ENCODE data around the gene MCRS1. TPM values are rescaled to one million over a fixed set of nuclear protein-coding genes. Genes with fewer than 3 reads are reported as not detected.
A peak's percentile ranks its signal among the peaks of the same experiment; 100 is the strongest.

MCRS1 gene
- total RNA-seq, 1 experiment from 2014 or later: 103 TPM

DNA sequence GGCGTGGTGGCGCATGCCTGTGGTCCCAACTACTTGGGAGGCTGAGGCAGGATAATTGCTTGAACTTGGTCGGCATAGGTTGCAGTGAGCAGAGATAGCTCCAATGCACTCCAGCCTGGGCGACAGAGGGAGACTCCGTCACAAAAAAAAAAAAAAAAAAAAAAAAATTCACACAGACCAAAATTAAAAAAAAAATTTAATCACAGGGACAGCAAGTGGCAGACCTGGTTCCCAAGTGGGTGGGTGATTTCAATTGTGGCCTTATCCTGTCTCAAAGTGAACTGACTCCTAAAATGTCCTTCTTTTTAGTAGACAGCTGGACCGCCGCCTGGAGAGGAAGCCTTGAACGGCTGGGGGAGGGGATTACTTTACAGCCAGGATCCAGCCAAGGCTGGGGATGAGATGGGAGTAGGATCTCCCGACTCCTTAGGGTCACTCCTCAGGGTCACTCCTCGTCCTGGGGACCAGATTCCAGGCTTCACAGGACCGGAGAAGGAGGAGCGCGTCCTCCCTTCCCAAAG, 30.7 kb downstream of the MCRS1 start:
- Mint-ChIP-seq H3K4me1 (peaks cover 9 to 27% of the 10 kb centered on the region in 2 experiments), H3K4me3 (peak overlapping the region; percentile 59 to 81), H3K9me3 (no peaks in the 10 kb centered on the region; a peak in 1 of 5 replicates), H3K36me3 (ENCODE audit: insufficient read depth in 1 of 3, low read depth in 3 of 3) (no peaks in the 10 kb centered on the region), H3K27me3 (ENCODE audit: low read depth) (peaks cover 84% of the 10 kb centered on the region), H3K27ac (no peak overlapping the region)
- no peak overlapping the region for H2AK5ac ChIP-seq (ENCODE audit: insufficient read length, low read length)
- H3T11ph ChIP-seq (ENCODE audit: low read length): no peak overlapping the region
- no peak overlapping the region for H2BK5ac ChIP-seq (ENCODE audit: insufficient read length, low read length)
- H3K23me2 ChIP-seq (ENCODE audit: insufficient read length, low read depth, low read length, poor library complexity, severe bottlenecking): peaks cover 10% of the 10 kb centered on the region
- H4K91ac ChIP-seq (ENCODE audit: insufficient read length, low read depth, low read length): no peak overlapping the region
- no peaks in the 10 kb centered on the region for H3K79me1 ChIP-seq (ENCODE audit: insufficient read depth, low read depth, low read length, poor library complexity, severe bottlenecking)
- no peak overlapping the region for H3K23ac ChIP-seq (ENCODE audit: insufficient read length, low read depth, low read length)
- no peaks in the 10 kb centered on the region for H4K20me1 ChIP-seq (ENCODE audit: control insufficient read depth, insufficient read depth, insufficient read length)
- no peak overlapping the region for H3K4ac ChIP-seq (ENCODE audit: low read depth, low read length)
- TF ChIP-seq, protein P1, sequence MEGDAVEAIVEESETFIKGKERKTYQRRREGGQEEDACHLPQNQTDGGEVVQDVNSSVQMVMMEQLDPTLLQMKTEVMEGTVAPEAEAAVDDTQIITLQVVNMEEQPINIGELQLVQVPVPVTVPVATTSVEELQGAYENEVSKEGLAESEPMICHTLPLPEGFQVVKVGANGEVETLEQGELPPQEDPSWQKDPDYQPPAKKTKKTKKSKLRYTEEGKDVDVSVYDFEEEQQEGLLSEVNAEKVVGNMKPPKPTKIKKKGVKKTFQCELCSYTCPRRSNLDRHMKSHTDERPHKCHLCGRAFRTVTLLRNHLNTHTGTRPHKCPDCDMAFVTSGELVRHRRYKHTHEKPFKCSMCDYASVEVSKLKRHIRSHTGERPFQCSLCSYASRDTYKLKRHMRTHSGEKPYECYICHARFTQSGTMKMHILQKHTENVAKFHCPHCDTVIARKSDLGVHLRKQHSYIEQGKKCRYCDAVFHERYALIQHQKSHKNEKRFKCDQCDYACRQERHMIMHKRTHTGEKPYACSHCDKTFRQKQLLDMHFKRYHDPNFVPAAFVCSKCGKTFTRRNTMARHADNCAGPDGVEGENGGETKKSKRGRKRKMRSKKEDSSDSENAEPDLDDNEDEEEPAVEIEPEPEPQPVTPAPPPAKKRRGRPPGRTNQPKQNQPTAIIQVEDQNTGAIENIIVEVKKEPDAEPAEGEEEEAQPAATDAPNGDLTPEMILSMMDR (conservative IDR thresholded peaks at IDR 0.05): no peak
- no peak overlapping the region for H4K8ac ChIP-seq (replicated peaks; ENCODE audit: insufficient read length, low read depth, low read length)
- peak overlapping the region; percentile 49 for H3K4me2 ChIP-seq (ENCODE audit: insufficient read depth, insufficient read length, low read length)
- peak; percentile 33 for DNase-seq
- H3K14ac ChIP-seq (ENCODE audit: insufficient read depth, low read length): no peak overlapping the region
- H3K9ac ChIP-seq (ENCODE audit: extremely low read depth, insufficient read length, low read length): no peak overlapping the region
- no CpG with 5 or more reads among the region's 13 CpGs for WGBS (ENCODE audit: extremely low coverage, insufficient read length, low lambda C conversion rate)
- H2BK12ac ChIP-seq (ENCODE audit: insufficient read length, low read depth, low read length): no peak overlapping the region
- no peak overlapping the region for H2BK120ac ChIP-seq (ENCODE audit: low read depth, low read length, poor library complexity, severe bottlenecking)
- H3K18ac ChIP-seq (ENCODE audit: insufficient read length, low read depth, low read length): no peak overlapping the region
- no peak overlapping the region for H2BK15ac ChIP-seq (ENCODE audit: low read depth, low read length)
- H3K27me3 ChIP-seq (ENCODE audit: insufficient read depth, low read length): peaks cover 48% of the 10 kb centered on the region
- no peak overlapping the region for H3K56ac ChIP-seq (ENCODE audit: insufficient read length, low read depth, low read length)
- no peak overlapping the region for H3K27ac ChIP-seq (ENCODE audit: insufficient read length, low read depth, low read length)
- H3K79me2 ChIP-seq (ENCODE audit: insufficient read depth, low read length): no peaks in the 10 kb centered on the region
- no peak overlapping the region for H4K5ac ChIP-seq (ENCODE audit: insufficient read length, low read depth, low read length)
- H2AFZ ChIP-seq (ENCODE audit: low read length): no peak overlapping the region
- no peaks in the 10 kb centered on the region for H3K9me3 ChIP-seq (ENCODE audit: control insufficient read depth, low read depth, low read length)
- H3K4me1 ChIP-seq (ENCODE audit: insufficient read depth, low read length): no peaks in the 10 kb centered on the region; the same call in 1 of the 2 replicates
- no peak overlapping the region for H2BK20ac ChIP-seq (ENCODE audit: low read depth, low read length, poor library complexity, severe bottlenecking)

All from H9 (cell line).